Lower leg skin (tissue), 3 donors: ENCODE results near the gene CCK.

Experiments
- CTCF ChIP-seq, 3 donors: fragments of 450-650 bp; IDR thresholded peaks; one replicate each; pipeline ENCODE4 v1.5.1; 2016; ENCODE audit warnings: antibody characterized with exemption in 3 of 3, mild to moderate bottlenecking in 3 of 3, moderate library complexity in 2 of 3
- POLR2A ChIP-seq, 2 donors: fragments of 450-650 bp; IDR thresholded peaks; one replicate each; pipeline ENCODE4 v1.6.1; 2016 to 2017; ENCODE audit warnings: antibody characterized with exemption in 2 of 2, mild to moderate bottlenecking in 1 of 2, moderate library complexity in 1 of 2

DNA sequence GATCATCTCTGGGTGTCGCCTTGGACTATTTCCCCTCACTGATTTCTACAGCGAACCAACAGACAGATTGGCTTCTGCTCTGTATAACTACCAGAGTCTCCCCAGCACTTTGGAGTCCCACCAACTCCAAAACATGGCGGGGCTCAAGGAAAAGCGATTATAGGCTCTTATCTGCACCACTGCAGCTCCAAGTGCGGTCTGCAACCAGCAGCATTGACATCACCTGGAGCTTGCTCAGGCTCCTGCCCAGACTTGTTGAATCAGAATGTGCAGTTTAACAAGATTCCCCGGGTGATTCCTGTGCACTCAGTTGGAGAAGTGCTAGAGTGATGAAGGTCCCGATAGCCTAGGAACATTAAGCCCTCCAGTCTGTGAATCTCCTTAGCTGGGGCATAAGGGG lies 9.0 kb downstream of the CCK start:
- TF ChIP-seq CTCF (IDR thresholded peaks at IDR 0.05) (no peak), POLR2A (IDR thresholded peaks at IDR 0.05) (no peak)
